NCI-H1092 treated with DMSO at 0.1 percent for 48 hours (cell line): ENCODE data around the gene MAP3K7CL.

Source experiments
- DNase-seq: peaks from one replicate; lab custom pipeline; 2025; lab: John Stamatoyannopoulos, UW

MAP3K7CL gene

GRCh38 chr21:29130270-29130969 is at the start of gene MAP3K7CL:
Gene MAP3K7CL (plus strand): TSS chr21:29130644. CDS start chr21:29133345, 2,701 bp downstream.
- no peak for DNase-seq

GRCh38 chr21:29082046-29082815 is 48.2 kb upstream of the MAP3K7CL start:
- DNase-seq: no peak

- no peak for DNase-seq
Observed at GRCh38 chr21:29083306-29083705, 47.1 kb upstream of the MAP3K7CL start.

- DNase-seq: no peak
Observed at GRCh38 chr21:29084372-29084771, 46.1 kb upstream of the MAP3K7CL start.

GRCh38 chr21:29085106-29085752 is 45.2 kb upstream of the MAP3K7CL start:
- no peak for DNase-seq

GRCh38 chr21:29091033-29091432 is 39.4 kb upstream of the MAP3K7CL start:
- DNase-seq: no peak

- DNase-seq: no peak
Observed at GRCh38 chr21:29092102-29092959, 38.1 kb upstream of the MAP3K7CL start.

GRCh38 chr21:29096218-29097015 is 34.0 kb upstream of the MAP3K7CL start:
- DNase-seq: no peak

GRCh38 chr21:29098156-29098555 is 32.3 kb upstream of the MAP3K7CL start:
- DNase-seq: no peak

- no peak for DNase-seq
Observed at GRCh38 chr21:29102791-29103257, 27.6 kb upstream of the MAP3K7CL start.

- peak; percentile 20 for DNase-seq
Observed at GRCh38 chr21:29104239-29104708, 26.2 kb upstream of the MAP3K7CL start.

- DNase-seq: no peak
Observed at GRCh38 chr21:29105218-29105617, 25.2 kb upstream of the MAP3K7CL start.

GRCh38 chr21:29114765-29115500 is 15.5 kb upstream of the MAP3K7CL start:
- DNase-seq: no peak

- DNase-seq: no peak
Observed at GRCh38 chr21:29115899-29116298, 14.5 kb upstream of the MAP3K7CL start.

GRCh38 chr21:29117372-29117955 is 13.0 kb upstream of the MAP3K7CL start:
- no peak for DNase-seq

GRCh38 chr21:29121759-29122158 is 8.7 kb upstream of the MAP3K7CL start:
- DNase-seq: no peak

GRCh38 chr21:29124645-29125044 is 5.8 kb upstream of the MAP3K7CL start:
- DNase-seq: no peak

GRCh38 chr21:29125191-29125590 is 5.3 kb upstream of the MAP3K7CL start:
- no peak for DNase-seq

- DNase-seq: no peak
Observed at GRCh38 chr21:29125979-29126378, 4.5 kb upstream of the MAP3K7CL start.

GRCh38 chr21:29133241-29133640 is 2.8 kb downstream of the MAP3K7CL start:
- no peak for DNase-seq
